HG02943 (cell line): ENCODE measurements around the gene PTPRG.

ENCODE experiments used
- ATAC-seq: cut with Tn5 transposase; IDR thresholded peaks from one replicate; pipeline ENCODE4 v1.9.1; 2021; ENCODE audit warnings: mild to moderate bottlenecking, low read depth, moderate library complexity; ENCODE audit not compliant: unreplicated experiment

Gene PTPRG

GRCh38 chr3:61974662-61975061, 413.3 kb downstream of the PTPRG start:
- no peak for ATAC-seq

DNA sequence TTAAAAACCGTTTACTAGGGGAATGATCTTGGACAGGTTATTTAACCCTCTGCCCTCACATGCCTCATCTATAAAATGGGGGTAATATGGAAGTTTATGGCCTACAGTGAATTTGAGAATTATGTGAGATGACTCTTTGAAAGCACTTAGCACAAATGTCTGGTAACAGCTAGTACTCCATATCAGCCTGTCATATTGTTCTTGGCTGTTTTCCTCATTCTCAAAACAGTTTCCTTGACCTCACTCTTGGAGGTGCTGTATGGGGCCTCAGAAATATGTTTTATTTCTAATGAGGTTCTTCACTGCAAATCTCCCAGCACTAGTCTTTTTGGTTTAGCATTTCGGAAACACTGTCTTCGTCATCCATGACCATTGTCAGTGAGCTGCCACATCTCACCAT, 413.8 kb downstream of the PTPRG start:
- no peak for ATAC-seq

DNA sequence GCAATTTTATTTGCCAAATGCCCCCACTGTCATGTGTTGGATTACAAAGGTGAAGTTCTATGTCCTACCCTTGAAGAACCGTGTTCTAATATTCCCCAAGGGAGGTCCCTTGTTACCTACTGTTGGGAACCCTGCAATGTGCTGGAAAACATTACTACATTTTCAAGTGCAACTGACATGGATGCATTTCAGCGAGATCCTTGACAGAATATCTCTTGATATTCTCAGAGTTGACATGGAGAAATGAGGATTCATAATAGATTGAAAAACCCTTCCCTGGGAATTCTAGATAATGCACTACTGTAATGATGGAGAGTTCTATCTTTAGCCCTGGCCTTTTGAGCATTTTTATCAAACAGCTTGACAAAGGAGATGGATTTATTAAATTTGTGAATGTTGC, 414.6 kb downstream of the PTPRG start:
- no peak for ATAC-seq

DNA sequence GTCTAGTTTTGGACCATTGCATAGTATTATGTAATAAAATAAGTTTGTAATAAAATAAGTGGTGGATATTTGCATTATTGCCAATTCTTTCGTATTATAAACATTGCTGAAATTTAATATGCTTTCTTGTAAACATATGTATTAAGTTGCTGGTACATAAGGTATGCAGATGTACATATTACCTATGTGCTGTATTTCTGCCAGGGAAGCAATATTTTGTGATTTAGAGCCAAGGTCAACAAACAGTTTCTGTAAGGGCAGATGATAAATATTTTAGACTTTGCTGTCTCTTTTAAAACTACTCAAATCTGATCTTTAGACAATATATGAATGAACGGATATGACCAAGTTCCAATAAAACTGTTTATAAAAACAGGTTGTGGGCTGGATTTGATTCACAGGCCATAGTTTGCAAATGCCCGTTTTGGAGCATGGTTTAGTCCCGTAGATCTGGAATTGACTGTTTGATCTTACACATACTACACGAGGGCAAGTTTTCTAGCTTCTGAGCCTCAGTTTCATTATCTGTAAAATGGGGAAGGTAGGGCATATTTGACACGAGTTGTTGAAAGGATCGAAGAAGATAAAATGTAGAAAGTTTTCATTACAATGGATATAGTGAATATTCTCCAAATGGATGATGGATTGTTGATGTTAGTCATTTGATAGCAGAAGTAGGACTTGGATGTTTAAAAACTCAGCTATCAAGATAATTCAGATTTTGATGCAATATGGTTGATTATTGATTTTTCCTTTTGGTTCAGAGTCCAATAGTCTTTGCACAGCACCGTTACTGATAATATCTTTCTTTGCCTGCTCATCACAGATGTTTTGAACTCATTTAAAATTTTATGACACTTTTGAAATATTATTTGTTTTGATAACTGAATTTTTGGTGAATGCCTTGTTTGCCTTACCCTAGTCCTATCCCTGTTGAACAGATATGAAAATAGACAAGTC, 417.4 kb downstream of the PTPRG start:
- ATAC-seq = no peak

DNA sequence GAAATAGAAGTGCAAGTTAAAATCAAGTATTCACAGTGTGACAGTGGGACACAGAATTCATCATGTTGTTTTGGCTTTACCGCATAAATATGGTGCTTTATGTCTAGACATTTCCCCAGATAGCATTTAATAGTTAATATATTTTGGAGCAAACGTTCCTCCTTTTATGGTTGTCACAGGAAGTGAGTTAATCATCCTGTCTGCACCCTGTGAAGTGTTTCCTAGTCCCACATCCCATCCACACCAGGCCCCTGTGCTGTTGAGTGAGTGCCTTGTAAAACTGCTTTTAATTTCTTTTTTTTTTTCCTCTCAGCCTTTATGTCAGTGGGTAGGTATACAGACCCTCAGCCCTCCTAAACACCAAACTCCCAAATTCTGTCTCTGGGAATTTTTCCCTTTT, 418.3 kb downstream of the PTPRG start:
- ATAC-seq = no peak

GRCh38 chr3:61980041-61980440, 418.7 kb downstream of the PTPRG start:
- no peak for ATAC-seq

GRCh38 chr3:61981060-61981459, 419.7 kb downstream of the PTPRG start:
- ATAC-seq = no peak

- ATAC-seq = no peak
Measured at GRCh38 chr3:61983479-61983878, 422.1 kb downstream of the PTPRG start.

DNA sequence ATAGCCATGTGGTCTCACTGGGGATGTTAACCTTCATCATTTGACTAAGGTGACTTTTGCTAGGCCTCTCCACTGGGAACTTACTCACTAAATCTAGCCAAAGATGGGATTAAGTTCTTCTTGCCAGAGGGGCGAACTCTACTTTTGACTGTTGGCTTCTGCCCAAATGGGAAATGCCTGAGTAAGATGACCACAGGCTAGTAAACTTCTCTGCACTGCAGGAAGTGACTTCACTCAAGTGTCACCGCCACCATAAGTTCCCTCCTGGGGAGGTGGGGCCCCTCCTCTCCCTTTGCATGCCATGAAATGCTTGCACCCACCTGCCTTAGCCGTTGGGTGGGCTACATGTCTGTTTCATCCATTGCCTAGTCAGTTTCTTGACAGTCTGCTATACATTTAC, 423.6 kb downstream of the PTPRG start:
- ATAC-seq = no peak

GRCh38 chr3:61986473-61986872, 425.1 kb downstream of the PTPRG start:
- no peak for ATAC-seq

GRCh38 chr3:61989681-61990080, 428.3 kb downstream of the PTPRG start:
- no peak for ATAC-seq

GRCh38 chr3:61990327-61991027, 429.1 kb downstream of the PTPRG start:
- no peak for ATAC-seq

- ATAC-seq = no peak
Measured at GRCh38 chr3:61991706-61992105, 430.3 kb downstream of the PTPRG start.

GRCh38 chr3:61996366-61996765, 435.0 kb downstream of the PTPRG start:
- ATAC-seq = no peak

DNA sequence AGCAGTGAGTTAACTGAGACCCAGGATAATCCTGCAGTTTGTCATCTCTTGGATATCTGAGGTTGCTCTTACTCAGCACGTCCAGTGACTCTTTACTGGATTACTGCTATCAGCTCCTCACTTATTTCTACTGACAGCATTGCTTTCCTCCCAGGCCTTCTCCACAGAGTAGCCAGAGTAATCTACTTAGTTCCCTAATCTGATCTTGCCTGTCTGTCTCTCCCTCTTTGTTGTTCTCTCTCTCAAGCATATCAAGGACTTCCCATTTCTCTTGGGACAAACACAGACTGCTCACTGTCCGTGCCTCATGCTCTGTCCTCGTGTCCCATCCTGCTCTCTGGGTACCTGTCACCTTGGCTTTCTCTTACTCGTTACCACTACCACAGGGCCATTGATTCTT, 435.7 kb downstream of the PTPRG start:
- ATAC-seq = no peak

- no peak for ATAC-seq
Measured at GRCh38 chr3:62003835-62004234, 442.5 kb downstream of the PTPRG start.

DNA sequence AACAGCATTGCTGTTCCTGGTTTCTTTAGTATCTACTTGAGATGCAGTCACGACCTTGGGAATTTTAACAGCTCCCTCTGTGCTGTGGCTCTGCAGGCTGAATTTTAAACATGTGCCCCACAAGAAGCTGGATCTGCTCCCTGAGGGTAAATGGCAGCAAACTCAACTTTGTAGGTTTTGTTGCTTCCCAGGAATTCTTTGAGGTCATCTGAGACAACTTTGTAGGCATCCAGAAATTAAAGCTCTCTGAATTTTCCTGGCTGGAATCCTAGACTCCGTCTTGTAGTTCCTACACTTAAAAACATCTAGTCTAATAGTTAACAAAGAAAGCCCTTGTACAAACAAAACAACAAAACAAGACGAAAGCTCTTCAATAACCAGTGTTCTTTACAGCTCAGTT, 445.7 kb downstream of the PTPRG start:
- no peak for ATAC-seq

GRCh38 chr3:62010989-62011388, 449.6 kb downstream of the PTPRG start:
- ATAC-seq = no peak

DNA sequence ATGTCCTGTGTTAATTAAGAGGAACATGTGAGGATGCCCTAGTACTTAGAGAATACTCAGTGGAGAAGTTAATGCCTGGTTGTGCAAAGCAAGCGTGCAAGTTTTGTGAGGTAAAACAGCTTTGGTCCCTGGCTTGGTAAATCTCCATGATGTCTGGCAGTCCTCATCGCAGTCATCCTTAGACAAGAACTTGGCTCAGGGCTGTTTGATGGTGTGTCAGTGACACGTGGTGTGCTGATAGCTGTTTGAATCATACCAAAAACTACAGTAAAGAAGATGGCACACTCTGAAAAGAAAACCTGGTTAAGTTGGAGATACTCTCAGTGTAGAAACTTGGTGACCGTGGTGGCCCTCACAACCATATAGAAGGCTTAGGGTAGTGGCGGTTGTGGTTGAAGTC, 450.3 kb downstream of the PTPRG start:
- ATAC-seq = no peak

DNA sequence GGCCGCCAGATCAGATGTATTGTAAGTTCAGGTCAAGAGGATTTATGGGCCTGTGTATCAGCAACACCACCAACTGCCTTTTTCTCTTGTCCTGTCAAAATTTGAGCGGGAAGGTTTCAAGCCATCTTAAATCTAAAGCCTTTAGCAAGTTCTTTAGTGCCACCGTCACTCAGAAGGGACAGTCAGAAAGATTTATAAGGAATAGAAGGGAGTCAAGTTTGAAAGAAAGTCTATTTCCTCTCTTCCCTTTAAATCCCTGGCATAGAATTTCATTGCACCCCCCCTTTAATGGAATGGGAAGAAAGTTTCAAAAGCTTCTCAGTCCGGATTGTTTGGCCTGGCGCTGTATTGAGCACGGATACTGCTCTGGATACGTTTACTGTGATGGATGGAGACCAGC, 452.6 kb downstream of the PTPRG start:
- ATAC-seq = no peak

DNA sequence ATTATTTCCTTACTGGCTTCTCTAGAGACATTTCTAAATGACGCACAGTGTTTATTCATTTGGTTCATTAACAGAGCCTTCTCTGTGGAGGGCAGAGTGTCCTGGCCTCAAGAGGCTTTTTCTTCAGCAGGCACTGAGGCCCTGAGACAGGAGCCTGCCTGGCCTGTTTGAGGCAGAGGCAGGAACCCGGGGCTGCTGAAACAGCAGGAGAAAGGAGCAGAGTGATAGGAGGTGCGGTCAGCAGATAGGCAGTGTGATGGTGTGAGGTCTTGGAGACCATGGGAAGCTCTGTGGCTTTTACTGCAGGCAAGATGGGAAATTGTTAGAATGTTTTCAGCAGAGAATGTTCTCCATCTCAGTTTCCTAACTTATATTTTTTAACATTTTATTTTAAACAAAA, 453.7 kb downstream of the PTPRG start:
- no peak for ATAC-seq

DNA sequence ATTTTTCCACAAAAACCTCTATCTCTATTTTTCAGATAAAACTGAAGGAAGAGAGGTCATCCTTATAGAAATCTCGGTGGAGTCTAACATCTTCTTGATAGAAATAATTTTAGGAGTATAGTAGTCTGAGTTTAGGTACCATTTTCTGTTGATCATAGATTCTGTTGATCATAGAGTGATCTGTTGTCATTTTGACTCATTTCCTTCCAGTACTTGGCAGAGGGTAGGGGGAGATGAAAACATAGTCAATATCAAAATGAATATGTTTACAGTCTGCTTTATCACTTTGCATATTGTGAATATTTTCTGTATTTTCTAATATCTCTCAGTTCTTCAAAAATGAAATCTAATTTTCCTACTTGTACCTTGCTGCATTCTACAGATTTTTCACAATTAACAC, 458.5 kb downstream of the PTPRG start:
- no peak for ATAC-seq
